ENCODE results near the gene RNF183.
A peak's percentile ranks its signal among the peaks of the same experiment; 100 is the strongest.
"Not testable (repeated sequence)": the region's sequence is repeated elsewhere in the genome, so short reads cannot be mapped to it uniquely, and the experiment has no call there.

Gene RNF183

DNA sequence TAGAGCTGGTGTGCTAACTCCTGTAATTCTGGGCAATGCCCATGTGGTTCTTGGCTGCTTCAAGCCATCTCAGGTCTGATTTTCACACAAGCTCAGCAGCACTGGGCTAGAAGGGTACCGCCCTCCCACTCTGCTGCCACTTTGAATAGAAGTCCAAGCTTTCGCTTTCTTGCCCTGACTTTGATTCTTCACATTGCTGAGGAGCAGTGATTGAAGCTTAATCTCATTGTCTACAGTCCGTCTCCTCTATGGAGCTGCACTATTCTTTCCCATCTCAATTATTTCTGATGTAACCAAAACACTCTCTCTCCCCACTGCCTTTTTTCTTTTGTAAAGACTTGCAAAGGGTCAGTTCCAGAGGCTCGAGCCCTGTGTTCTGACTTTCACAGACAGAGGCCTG is 12.9 kb upstream of the RNF183 start:
- DNase-seq (ENCODE audit: low read depth), result no peak

DNA sequence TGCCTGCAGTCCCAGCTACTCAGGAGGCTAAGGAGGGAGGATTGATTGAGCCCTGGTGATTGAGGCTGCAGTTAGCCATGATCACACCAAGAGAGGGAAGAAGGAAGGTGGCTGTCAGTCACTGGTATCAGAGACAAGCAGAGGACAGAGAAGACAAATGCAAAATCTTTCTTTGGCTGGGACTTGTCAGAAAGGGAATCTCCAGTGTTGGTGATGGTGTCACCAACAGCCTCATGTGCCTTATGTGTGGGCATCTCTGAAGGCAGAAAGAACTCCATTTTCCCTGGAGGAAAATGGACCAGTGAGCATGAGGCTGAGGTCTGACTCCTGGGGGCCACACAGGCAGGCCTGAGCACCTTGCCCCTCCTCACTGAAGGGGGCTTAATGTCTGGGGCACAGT is 12.1 kb upstream of the RNF183 start:
- no peak for DNase-seq (ENCODE audit: low read depth)

- DNase-seq (ENCODE audit: low read depth), result no peak
Measured at GRCh38 chr9:113313261-113313660, 10.1 kb upstream of the RNF183 start.

DNA sequence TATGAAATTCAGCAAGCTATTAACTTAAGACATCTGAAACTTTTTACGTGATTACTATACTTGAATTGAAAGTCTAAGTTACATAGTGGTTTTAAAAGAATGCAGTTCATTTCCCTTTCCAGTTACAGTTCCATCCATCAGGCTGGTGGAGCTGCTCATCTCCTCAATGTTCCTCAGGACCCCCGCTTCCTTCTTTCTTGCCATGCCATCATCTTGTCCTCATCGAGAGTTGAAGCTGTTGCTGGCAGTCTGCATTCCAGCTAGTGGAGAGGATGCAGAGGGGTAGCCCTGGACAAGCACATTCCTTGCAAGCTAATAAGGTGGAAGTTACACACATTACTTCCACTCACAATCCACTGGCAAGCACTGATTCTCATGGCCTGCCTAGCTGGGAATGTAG is 8.8 kb upstream of the RNF183 start:
- peak; percentile 29 for DNase-seq (ENCODE audit: low read depth)

GRCh38 chr9:113310538-113310937 is 7.4 kb upstream of the RNF183 start:
- DNase-seq (ENCODE audit: low read depth), result no peak

- peak; percentile 39 for DNase-seq (ENCODE audit: low read depth)
Measured at GRCh38 chr9:113309204-113309813, 6.1 kb upstream of the RNF183 start.

DNA sequence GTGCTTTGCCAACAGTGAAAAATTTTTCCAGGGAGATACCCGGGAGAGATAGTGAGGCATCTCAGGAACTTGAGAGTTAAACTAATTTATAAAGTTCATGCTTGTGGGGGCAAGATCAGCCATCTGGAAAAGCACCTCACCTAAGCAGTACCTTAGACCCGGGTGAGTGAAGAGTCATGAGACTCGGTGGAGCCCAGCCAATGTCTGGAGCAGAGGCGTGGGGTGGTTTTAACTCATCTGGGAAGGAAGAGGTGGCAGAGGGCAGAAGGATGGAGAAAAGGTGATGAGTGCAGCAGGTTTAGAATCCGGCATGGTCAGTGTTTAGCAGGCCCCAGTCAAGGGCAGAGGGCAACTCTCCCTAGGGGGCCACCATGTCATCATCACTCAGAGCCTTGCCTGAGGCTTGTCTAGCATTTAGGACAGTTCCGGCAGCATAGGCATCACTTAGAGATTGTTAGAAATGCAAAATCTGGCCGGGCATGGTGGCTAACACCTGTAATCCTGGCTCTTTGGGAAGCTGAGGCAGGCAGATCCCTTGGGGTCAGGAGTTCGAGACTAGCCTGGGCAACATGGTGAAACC is 4.3 kb upstream of the RNF183 start:
- no peak for DNase-seq (ENCODE audit: low read depth)

DNA sequence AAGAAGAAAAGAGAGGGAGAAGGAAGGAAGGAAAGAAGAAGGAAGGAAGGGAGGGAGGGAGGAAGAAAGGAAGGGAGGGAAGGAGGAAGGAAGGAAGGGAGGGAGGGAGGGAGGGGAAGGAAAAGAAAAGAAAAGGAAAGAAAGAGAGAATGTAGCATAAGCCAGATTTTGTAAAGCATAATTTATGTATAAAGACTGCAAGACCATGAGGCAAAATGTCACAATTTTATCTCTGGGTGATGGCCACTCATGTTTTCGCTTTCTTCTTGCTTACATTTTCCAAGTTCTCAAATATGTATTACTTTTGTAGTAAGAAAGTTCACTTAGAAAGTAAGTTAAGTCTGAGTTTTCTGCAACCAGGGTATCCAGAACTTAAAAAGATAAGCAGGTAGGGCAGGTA is 3.4 kb upstream of the RNF183 start:
- DNase-seq (ENCODE audit: low read depth), result no peak

GRCh38 chr9:113301548-113301947 is 1.6 kb downstream of the RNF183 start:
- DNase-seq (ENCODE audit: low read depth), result no peak

DNA sequence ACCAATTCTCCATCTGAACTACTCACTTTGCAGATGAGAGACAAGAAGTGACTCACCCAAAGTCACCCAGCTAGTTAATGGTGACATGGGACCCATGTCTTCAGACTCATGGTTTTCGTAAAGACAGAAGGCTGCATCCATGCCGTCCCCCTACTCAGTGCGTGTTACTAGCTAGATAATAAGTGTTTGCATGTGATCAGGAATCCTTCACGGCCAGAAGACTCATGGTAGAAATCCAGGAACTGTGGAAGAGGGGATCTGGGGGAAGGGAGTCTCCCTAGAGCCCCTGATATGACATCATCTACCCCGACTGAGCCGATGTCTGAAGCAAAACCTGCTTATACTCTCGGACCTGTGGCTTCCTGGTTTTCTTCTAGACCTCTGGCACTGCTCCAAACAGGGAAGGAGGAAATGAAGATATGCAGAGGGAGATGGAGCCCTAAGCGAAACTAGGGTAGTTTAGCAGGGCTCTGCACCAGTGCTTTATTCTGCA is 3.3 kb downstream of the RNF183 start:
- DNase-seq (ENCODE audit: low read depth), result no peak

DNA sequence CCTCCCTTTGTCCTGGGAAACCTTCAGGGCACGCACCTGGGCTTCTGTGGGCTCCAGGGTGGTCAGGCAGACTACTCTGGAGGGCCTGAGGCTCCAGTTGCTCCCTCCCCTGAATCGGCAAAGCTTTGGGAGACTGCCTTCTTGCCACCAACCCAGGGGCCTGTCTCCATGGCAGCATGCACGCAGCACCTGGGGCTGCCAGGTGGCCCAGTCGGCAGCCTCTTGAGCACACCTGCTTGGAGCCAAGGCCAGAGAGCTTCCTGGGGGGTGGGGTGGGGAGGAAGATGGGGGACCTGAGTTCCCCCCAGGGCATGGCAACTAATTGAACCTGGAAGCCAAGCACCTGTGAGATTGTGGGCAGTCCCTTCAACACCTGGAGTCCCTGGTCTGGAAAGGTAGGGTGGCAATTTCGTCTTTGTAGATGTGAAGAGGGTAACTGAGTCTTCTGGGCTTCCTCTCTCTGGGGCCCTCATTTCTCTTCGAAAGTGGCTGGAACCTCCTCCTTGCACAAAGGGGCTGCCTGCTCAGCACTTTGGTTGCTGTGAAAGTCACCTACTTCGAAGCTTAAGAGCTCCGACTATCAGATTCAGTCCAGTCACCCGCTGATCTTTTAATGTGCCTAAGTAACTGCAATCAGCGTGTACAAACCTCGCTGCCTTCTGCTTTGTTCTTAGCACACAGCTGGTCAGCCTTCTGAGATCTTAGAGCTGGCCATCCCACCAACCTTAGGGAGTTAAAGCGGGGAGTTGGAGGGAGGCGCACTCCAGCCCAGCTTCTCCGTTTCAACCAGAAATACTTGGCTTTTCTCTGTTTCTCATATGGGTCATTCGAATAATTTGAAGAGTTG is 4.0 kb downstream of the RNF183 start:
- DNase-seq (ENCODE audit: low read depth), result no peak

DNA sequence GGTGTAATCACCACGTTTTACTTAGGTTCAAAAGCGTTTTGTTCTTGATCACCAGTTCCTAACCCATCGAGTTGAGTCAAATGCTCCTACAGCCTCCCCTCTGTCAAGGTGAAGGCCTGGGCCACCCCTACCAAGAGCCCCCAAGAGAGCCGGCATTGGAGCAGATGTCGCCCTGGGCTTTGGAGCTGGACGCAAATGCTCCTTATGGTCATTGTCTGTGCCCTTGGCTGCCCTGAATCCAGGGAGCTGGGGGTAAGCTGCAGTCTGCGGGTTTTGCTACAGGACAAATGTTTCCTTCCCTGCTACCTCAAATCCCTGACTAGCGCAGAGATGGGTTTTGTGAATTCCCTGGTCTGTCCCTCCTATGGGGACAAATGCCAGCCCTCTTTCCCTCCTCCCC is 4.9 kb downstream of the RNF183 start:
- no peak for DNase-seq (ENCODE audit: low read depth)

- peak; percentile 45 for DNase-seq (ENCODE audit: low read depth)
Measured at GRCh38 chr9:113296796-113297558, 6.2 kb downstream of the RNF183 start.

DNA sequence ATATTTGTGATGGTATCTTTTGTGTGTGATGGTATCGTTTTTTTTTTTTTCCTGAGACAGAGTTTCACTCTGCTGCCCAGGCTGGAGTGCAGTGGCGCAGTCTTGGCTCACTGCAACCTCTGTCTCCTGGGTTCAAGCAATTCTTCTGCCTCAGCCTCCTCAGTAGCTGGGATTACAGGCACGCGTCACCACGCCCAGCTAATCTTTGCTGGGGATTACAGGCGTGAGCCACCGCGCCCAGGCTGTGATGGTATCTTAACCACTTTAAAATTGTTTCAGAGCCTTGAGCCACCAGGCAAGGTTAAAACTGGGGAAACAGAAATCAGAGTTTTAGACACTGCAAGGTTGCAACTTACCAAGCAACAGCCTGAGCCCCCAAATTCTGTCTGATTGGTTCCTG is 6.9 kb downstream of the RNF183 start:
- DNase-seq (ENCODE audit: low read depth), result not testable (repeated sequence)

DNA sequence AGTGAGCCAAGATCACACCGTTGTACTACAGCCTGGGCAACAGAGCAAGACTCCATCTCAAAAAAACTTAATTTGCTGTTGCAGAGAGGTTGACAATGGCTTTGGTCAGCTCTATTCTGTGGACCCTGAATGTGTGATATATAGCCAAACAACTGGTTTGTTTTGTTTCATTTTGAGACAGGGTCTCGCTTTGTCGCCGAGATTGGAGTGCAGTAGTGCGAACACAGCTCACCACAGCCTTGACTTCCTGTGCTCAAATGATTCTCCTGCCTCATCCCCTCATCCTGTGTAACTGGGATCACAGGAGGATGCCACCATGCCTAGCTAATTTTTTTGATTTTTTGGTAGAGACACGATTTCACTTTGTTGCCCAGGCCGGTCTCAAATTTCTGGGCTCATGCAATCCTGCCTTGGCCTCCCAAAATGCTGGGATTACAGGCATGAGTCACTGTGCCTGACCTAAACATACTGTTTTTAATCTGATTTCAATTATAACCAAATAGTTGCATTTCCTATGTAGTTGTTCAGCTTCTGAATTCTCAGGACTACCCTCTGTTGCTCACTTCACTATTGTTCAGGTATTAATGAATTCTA is 9.8 kb downstream of the RNF183 start:
- peak; percentile 88 for DNase-seq (ENCODE audit: low read depth)

DNA sequence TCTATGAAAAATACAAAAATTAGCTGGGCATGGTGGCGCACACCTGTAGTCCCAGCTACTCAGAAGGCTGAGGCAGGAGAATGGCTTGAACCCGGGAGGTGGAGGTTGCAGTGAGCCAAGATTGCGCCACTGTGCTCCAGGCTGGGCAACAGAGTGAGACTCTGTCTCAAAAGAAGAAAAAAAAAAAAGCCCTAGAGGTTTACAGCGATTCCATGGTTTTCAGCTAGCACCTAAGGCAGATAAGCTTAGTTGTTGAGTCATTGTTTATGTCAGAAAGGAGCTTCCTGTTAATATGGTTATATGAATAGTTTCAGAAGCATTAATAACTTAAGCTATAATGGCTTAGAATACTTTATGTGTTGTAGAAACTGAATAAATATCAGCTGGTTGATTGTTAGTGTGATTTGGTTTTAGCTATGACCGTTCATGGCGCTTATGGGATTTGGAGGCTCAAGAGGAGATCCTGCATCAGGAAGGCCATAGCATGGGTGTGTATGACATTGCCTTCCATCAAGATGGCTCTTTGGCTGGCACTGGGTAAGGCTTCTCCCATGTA is 13.0 kb downstream of the RNF183 start:
- no peak for DNase-seq (ENCODE audit: low read depth)

DNA sequence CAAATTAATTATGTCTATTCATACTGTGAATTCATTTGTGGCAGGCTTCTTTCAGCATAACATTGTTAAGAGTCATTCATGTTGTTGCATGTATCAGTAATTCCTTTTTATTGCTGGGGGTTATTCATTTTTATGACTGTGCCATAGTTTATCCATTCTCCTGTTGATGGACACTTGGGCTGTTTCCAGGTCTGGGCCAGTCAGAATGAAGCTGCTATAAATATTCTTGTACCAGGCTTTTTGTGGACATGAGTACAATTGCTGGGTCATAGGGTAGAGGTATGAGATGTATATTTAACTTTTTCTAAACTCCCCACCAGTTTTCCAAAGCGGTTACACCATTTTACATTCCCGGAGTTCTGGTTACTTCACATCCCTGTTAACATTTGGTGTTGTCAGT is 14.1 kb downstream of the RNF183 start:
- DNase-seq (ENCODE audit: low read depth), result no peak

DNA sequence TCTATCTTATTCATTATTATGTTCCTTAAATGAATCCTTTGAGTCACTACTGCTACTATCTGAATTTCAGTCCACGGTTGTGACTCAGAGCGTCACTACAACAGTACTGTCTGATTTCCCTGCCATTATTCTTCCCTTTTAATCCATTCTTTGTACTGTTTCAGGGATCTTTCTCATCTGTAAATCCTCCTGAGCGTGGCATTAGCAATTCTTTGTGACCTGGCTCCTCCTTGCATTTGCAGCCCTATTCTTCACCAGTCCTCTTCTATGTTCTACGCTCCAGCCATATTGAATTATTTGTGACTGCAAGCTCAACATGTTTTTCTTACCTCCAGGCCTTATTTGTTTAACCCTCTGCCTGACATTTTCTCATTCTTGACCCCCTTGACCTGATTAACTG is 21.8 kb downstream of the RNF183 start:
- no peak for DNase-seq (ENCODE audit: low read depth)

GRCh38 chr9:113278840-113279239 is 24.3 kb downstream of the RNF183 start:
- no peak for DNase-seq (ENCODE audit: low read depth)

DNA sequence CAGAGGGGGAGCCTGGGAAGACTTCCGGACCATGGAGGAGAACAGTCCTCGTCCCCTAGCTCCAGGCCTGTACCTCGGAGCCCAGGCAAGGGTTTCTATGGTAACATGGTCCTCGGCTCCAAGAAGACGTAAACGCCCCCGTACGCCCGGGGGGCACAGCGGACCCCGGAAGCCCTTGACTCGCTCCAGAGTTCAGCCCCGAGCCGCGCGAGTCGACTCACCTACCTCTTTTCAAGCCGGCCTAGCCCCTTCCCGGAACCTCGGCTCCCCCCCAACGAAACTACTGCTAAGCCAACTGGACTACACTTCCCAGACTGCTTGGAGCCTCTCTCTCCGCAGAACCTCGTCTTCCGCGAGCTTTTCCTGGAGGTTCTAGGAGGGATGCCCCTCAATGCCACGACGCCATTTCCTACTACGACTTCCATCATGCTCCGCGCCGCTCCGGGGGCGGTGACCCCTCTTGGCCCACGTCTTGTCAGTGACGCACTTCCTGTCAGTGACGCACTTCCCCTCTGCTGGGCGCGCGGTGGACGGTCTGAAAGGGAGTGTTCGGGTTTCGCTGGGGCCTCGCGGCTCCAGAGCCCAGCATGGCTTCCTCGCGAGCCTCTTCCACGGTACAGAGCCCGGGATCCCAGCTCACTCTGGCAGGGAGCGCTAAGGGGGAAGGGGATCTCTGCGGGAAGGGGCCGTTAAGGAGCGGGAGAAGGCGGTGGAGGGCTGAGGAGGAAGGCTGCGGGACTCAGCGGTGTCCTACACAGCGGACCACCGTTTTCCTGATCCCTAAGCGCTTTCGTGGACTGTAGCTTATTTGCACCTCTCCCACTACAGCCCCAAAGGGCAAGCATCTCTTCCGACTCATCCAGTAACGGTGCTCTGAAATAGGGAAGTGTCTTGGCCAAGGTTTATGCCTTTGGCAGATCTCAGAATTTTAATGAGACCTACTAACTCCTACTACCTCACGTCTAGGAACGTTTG is 27.7 kb downstream of the RNF183 start, which contains the start of the genes CDC26 and PRPF4:
Gene CDC26, minus strand, starts transcription at position 416 of the 975 bp plus-strand sequence. CDS start 3,065 bp downstream, outside the sequence.
Gene PRPF4, plus strand, starts transcription at position 502 of the 975 bp plus-strand sequence. Its CDS starts 86 bp downstream, at position 588.
- DNase-seq (ENCODE audit: low read depth), result peak; percentile 99

All from fibroblast of gingiva (primary cell).